T-helper 1 cell treated with Interleukin-12 subunit alpha and Interleukin-12 subunit beta and Interleukin-4 antibody, amounts not matched to agents 30 ng/mL and 1 ng/mL, for 36 hours (primary cell): ENCODE results near the gene TK1. TPM values are rescaled to one million over a fixed set of nuclear protein-coding genes. Genes with fewer than 3 reads are reported as not detected.
"Not testable (repeated sequence)": the region's sequence is repeated elsewhere in the genome, so short reads cannot be mapped to it uniquely, and the experiment has no call there.

Experiments
- intact Hi-C: fragments of 100-400 bp; cut with micrococcal nuclease; formaldehyde crosslinking; loops from one replicate; pipeline ENCODE4 v1.15.1; 2024
- total RNA-seq: library from RNA; stranded (reverse); gene quantifications from 2 replicates; pipeline ENCODE4 v1.2.3, GENCODE V29; 2022

The TK1 gene, protein sequence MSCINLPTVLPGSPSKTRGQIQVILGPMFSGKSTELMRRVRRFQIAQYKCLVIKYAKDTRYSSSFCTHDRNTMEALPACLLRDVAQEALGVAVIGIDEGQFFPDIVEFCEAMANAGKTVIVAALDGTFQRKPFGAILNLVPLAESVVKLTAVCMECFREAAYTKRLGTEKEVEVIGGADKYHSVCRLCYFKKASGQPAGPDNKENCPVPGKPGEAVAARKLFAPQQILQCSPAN
- total RNA-seq = 50.4 and 52.5 TPM in 2 replicates

DNA sequence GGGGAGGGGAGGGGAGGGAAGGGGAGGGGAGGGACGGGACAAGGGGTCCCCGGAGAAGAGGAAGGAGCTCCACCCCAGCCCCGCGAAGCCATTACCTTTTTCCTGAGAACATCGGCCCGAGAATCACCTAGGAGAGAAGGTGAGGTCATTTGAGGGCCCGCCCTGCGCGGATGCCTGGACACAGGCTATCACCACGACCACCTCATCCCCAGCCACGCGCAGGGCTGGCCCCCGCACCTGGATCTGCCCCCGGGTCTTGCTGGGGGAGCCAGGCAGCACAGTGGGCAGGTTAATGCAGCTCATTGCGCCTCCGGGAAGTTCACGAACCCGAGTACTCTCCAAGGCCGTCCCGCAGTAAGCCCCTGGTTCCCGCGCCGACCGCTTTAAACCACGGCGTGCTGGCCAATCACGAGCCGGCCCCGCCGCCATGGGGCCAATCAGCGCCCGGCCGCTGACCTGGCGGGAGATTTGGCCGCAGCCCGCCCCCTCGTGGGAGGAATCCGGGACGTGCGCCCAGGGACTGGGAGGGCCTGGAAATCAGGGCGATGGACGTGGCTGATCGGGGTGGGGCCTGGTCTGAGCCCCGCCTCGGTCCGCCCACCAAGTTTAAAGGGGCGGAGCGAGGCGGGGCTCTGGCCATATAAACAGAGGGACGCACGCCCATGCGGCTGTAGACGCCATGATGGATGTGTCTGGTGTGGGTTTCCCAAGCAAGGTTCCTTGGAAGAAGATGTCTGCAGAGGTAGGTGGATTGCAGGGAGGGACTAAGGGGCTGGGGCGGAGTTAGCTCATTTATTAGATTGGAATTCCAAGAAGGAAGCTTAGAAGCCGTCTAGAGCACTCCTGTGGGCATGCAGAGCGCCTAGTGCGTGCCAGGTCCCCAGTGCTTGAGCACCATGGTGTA lies at the start of gene TK1, which contains the start of gene AFMID:
Gene TK1 (minus strand): TSS at position 361 of the 904 bp plus-strand sequence. CDS start 58 bp downstream, at position 303.
Gene AFMID (plus strand): TSS at position 671 of the 904 bp plus-strand sequence. CDS start 9 bp downstream, at position 680.
- intact Hi-C loops = loop anchor here (1.0 to 2.0 kb wide), 7 partner anchors 11 to 297 kb away; partner anchors contain the start of genes BIRC5 and SYNGR2

DNA sequence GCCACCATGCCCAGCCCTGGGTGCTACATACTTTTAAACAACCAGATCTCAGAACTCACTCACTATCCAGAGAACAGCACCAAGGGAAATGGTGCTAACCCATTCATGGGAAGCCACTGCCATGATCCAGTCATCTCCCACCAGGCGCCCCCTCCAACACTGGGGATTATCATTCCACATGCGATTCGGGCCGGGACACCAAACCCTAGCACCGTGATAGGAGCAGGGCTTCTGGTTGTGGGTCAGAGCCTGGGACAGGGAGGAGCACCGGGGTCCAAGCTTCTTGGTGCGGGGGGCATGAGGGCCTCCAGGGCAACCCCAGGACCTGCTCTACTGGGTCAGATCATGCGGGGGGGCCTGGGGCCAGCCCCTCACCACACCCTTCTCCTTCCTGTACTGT lies 49.0 kb upstream of the TK1 start:
- intact Hi-C loops = no loop called here

DNA sequence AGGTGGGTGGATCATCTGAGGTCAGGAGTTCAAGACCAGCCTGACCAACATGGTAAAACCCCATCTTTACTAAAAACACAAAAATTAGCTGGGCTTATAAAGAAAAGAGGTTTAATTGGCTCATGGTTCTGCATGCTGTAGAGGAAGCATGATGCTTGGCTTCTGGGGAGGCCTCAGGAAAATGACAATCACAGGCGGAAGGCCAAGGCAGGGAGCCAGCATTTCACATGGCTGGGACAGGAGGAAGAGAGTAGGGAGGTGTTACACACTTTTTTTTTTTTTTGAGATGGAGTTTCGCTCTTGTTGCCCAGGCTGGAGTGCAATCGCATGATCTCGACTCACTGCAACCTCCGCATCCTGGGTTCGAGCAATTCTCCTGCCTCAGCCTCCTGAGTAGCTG lies 48.2 kb upstream of the TK1 start:
- intact Hi-C loops = not testable (repeated sequence)

DNA sequence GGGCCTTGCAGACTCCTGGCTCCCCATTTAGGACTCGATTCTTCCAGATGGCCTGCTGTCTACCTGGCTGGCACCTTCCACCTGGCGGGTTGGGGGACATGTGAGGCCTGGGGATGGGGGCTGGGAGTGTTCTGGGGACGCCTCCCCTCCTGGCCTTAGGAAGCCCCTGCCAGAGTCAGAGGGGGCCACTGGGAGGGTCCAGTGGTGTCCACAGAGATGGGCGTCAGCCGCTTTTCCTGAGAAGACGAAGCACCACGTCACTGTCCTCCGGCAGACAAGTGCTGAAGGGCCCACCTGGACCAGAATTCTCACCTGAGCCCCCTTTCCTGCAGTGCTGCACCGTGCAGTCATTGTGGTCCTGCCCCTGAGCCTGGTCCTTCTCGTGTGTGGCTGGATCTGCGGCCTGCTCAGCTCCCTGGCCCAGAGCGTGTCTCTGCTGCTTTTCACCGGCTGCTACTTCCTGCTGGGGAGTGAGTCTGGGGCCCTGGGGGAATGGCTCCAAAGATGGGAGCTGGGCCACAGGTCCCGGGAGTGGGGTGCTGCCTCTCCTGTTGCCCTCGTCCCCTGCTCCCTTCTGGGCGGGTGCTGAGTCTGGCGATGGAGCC lies 47.5 kb upstream of the TK1 start:
- intact Hi-C loops = no loop called here

DNA sequence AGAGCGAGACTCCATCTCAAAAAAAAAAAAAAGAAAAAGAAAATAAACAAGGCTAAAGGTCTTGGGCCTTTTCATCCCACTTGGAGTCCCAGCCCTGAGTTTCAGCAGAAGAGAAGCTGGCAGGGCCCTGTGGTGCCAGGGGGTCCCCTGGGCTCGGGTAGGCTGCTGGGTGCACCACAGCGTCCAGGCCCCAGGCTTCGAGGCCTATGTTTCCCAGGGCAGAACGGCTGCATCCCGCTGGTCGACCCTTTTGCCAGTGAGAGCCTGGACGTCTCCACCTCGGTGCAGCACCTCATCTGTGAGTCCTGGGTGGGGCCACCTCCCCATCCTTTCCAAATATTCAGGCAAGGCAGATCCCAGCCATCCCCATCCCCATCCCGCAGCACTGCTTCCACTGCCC lies 46.8 kb upstream of the TK1 start:
- intact Hi-C loops = no loop called here

DNA sequence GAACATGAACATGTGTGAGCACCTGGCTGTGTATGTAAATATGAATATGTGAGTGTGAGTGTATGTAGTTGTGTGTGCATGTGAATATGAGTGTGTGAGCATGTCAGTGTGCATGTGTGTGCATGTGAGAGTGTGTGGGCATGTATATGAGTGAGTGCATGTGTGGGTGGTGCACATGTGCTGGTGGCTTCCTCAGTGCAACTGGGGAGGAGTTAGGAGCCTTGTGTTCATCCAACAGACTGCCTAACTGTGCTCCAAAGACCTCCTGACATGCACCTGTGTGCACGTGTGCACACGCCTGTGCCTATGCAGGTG lies 46.0 kb upstream of the TK1 start:
- intact Hi-C loops = no loop called here

DNA sequence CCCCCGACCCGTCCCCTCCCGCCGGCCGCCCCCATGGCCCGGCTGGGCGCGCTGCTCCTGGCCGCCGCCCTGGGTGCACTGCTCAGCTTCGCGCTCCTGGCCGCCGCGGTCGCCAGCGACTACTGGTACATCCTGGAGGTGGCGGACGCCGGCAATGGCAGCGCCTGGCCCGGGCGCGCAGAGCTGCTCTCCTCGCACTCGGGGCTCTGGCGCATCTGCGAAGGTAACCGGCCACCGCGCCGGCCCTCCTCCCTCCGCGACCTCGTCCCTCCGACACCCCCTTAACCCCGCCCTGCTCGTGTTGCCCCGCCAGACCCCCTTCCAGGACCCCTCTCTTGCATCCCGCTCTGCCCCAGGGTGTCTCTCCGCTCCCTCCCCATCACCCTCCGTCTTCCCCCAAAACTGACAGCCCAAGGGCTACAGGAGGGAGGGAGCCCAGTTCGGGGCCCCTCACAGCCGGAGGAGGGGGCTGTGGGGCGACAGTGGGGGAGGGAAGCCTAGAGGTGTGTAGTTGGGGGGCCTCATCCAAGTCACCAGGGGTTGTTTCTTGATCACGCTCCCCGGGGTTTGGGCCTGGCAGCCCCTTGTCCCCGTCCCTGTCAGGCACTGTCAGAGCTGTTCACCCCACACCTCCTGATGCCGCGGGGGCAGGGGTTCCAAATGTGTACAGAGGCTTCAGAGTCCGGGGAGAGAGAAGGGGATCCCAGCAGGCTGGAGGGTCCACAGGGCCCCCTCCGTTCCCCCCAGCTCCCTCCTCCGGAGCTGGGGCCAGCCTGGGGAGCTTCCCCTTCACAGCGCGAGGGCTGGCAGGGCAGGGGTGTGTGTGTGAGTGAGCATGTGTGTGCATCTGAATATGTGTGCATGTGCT lies 45.4 kb upstream of the TK1 start:
- intact Hi-C loops = no loop called here

DNA sequence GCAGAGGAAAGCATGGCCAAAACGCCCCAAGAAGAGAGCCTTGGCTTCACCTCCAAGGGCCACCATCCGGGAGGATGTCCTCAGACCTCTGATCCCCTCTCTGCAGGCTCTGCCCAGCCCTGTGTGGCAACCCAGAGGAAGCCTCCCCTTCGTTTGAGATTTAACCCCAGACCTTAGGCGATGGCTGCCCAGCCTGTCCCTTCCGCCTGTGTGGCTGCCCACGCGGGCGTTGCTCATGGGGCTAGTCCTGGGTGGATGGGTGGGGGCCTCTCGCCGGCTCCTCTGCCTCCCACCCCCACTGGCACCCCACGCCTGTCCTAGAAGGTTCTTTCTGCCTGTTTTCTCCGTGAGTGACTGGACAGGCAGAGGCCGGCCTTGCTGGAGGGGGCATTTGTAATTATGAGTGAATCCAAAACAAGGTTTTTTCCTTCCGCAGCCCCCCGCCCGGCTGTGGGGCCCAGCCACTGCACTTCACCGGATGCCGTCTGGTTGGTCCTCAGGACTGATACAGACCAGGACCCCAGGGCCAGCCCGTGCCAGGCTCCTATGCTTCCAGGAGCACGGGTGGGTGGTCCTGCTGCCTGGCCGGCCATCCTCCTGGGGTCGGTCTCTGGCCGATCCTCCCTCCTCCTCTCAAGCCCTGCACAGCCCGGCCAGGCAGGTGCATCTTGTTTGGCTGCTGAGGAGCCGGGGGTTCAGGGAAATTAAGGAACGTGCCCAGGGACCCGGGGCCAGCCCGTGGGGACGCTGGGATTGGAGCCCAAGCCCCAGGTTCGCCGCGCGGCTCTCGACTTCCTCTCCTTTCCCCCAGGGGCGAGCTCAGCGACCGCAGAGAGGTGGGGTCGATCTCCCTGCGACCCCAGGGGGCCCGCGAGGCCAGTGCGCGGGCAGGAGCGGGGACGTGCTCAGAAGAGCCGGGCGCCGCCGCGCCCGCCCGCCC lies 44.4 kb upstream of the TK1 start, which contains the start of gene TMEM235:
Gene TMEM235 (plus strand): TSS at position 636 of the 940 bp plus-strand sequence. CDS start 393 bp downstream, outside the sequence.
- intact Hi-C loops = no loop called here

DNA sequence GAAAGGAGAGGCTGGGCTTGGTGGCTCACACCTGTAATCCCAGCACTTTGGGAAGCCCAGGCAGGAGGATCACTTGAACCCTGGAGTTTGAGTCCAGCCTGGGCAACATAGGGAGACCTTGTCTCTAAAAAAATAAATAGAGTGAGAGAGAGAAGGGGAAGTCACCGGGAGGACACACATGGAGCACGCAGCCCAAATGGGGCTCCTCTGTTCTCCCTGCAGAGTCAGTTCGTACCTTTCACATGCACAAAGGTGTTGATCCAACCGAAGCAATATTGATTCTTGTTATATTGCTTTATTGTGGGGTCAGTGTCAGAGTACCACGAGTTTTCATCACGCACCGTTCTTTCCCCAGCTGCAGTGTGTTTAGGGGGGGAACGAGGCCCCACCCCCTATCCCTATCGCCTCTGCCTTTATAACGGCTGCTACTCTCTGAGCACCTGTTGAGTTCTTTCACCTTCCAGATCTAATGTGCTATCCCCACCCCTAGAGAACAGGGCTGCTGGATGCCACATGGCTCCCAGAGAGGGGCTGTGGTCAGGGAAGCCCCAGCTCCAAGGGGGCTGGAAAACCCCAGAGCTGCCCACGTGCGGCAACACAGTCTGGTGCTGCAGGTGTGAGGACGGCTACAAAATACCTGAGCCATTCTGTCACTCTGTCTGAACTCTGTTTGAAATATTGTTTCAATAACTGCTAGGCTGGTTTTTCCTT lies 43.6 kb upstream of the TK1 start:
- intact Hi-C loops = no loop called here

DNA sequence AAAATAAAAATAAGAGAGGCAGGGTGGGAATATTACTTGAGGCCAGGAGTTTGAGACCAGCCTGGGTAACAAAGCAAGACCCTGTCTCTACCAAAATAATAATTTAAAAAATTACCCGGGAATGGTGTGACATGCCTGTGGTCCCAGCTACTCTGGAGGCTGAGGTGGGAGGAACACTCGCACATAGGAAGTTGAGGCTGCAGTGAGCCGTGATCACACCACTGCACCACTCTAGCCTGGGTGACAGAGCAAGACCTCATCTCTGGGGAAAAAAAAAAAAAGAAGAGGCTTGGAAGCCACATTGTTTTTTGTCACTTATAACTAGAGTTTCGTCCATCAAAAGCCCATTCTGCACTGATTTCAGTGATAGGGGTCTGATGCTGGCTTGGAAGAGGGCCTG lies 41.3 kb upstream of the TK1 start:
- intact Hi-C loops = no loop called here

DNA sequence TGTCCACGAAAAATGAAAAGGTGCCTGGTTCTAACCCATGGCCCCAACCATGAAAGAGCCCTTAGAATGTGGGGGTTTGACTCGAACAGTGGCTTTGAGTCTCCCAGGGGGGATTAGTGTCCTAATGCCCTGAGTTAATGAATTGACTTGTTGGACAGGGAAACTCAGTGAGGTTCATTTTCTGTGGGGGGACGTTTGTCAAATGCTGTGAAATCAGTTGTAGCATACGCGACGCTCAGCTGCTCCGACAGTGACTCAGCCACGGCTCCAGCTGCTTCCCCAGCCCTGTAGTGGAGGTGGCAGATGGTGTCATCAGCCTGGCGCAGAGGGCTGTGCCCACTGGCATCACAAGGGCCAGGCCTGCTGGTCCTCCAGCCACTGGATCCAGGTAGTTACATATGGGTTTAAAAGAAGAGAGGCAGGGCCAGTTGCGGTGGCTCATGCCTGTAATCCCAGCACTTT lies 40.6 kb upstream of the TK1 start:
- intact Hi-C loops = no loop called here

DNA sequence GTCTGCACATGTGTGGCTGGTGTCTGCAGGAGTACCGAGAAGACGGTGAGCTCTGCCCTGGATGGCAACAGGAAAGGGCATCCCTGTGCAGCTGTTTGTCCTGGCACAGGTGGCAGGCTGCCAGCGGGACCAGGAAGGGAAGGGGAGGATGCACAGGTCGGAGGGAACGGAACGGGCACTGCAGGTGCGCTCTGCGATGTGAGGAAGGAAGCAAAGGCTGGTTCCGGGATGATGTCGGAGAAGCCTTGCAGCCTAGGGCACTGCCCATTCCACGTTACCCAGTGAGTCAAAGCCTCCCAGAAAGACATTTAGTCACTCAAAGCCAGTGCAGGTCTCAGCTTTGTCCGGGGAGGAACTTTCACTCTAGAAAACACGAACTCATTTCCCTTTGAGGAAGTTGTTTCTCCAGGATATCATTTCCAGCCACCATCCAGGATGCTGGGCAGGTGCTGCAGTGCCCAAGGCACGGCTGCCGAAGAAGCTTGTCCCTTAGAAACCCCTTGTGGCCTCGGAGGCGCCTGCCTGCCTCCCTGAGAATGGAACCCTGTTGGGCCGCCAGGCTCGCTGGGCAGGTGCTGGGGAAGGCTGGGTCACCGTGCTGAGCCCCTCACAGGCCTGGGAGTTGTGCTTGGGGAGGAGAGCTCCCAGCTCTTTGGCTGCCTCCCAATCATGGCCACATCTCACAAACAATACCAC lies 40.1 kb upstream of the TK1 start:
- intact Hi-C loops = no loop called here

DNA sequence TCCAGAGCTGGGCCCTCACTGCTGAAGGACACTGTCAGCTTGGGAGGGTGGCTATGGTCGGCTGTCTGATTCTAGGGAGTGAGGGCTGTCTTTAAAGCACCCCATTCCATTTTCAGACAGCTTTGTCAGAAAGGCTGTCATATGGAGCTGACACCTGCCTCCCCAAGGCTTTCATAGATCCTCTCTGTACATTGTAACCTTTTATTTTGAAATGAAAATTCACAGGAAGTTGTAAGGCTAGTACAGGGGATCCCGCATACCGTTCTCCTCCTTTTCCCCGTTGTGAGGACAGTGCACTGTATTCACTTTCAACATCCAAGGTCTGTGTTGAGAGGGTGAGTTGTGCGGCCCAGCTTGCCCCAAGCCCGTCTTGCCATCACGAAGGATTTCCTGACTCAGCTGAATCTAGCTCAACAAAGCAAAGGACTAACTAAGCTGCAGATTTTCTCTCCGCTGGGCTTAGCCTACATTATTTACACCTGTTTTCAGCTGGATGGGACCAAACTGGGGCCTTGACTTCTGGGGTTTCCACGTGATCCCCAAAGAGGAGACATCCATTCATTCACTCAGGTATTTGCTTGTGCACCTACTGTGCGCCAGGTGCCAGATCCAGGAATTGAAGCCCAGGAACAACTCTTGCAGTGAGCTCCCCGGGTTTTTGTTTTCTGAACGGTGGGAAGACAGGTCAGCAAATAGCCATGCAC lies 39.4 kb upstream of the TK1 start:
- intact Hi-C loops = no loop called here

DNA sequence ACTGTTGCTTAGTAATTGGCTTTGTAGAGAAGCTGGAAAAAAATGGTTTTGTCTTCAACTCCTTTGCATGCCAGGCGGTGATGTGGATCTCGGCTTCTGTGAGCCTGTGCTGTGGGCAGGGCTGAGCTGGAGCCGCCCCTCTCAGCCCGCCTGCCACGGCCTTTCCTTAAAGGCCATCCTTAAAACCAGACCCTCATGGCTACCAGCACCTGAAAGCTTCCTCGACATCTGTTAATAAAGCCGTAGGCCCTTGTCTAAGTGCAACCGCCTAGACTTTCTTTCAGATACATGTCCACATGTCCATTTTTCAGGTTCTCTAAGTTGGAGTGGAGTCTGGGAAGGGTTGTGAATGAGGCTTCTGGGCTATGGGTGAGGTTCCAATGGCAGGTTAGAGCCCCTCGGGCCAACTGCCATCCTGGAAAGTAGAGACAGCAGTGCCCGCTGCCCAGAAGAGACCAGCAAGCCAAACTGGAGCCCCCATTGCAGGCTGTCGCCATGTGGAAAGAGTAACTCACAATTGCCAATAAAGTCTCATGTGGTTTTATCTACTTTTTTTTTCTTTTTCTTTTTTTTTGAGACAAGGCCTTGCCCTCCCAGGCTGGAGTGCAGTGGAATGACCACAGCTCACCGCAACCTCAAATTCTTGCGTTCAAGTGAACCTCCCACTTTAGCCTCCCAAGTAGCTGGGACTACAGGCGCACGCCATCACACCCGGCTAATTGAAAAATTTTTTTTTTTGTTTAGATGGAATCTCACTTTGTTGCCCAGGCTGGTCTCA lies 38.4 kb upstream of the TK1 start:
- intact Hi-C loops = no loop called here

DNA sequence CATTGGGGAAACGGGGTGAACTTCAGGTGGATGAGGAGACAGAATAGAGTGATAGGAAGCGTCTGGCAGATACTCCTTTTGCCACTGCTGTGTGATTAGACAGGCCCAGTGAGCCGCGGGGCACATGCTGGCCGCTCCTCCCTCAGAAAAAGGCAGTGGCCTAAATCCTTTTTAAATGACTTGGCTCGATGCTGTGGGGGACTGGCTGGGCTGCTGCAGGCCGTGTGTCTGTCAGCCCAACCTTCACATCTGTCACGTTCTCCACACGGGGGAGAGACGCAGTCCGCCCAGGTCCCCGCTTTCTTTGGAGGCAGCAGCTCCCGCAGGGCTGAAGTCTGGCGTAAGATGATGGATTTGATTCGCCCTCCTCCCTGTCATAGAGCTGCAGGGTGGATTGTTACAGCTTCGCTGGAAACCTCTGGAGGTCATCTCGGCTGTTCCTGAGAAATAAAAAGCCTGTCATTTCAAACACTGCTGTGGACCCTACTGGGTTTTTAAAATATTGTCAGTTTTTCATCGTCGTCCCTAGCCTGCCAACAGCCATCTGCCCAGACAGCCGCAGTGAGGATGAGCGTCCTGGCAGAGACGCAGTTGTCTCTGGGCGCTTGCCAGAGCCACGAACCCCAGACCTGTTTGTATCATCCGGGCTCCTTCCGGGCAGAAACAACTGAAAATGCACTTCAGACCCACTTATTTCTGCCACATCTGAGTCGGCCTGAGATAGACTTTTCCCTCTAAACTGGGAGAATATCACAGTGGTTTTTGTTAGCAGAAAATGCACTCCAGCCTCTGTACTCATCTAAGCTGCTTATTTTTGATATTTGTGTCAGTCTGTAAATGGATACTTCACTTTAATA lies 37.6 kb upstream of the TK1 start:
- intact Hi-C loops = no loop called here

DNA sequence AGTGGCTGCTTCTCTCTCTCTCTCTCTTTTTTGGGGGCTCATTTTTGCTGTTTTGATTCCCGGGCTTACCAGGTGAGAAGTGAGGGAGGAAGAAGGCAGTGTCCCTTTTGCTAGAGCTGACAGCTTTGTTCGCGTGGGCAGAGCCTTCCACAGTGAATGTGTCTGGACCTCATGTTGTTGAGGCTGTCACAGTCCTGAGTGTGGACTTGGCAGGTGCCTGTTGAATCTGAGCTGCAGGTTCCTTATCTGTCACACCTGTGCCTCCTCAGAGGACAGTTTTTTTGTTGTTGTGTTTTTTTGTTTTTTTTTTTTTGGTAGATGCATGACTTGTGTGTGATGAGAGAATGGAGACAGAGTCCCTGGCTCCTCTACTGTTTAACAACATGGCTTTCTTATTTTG lies 36.9 kb upstream of the TK1 start:
- intact Hi-C loops = no loop called here
